Measurements from ENCODE around the gene PTAR1. TPM values are rescaled to one million over a fixed set of nuclear protein-coding genes. Genes with fewer than 3 reads are reported as not detected.
A peak's percentile ranks its signal among the peaks of the same experiment; 100 is the strongest.

Gene PTAR1
- total RNA-seq, 1 donor: 66.6 TPM

GRCh38 chr9:69675563-69675962 lies 84.2 kb downstream of the PTAR1 start:
- TF ChIP-seq CTCF (IDR thresholded peaks at IDR 0.05; ENCODE audit: extremely low read depth, low read depth, low read length): no peak
- H3K4me1 ChIP-seq (ENCODE audit: insufficient read depth, low read length): peaks cover 24% of the 10 kb centered on the region
- no peak overlapping the region for H3K4me3 ChIP-seq (ENCODE audit: insufficient read depth, low read length)
- no peaks in the 10 kb centered on the region for H3K27me3 ChIP-seq (ENCODE audit: insufficient read depth, low read length)
- H3K9me3 ChIP-seq (ENCODE audit: low read depth, low read length): no peaks in the 10 kb centered on the region
- H2AFZ ChIP-seq (ENCODE audit: low read length): no peak overlapping the region
- H3K4me2 ChIP-seq (ENCODE audit: insufficient read depth, low read length): peak overlapping the region; percentile 69
- H3K79me2 ChIP-seq (ENCODE audit: insufficient read depth, low read length): peaks cover 2% of the 10 kb centered on the region
- no peaks in the 10 kb centered on the region for H3K36me3 ChIP-seq (ENCODE audit: insufficient read depth, low read length)
- no peak for DNase-seq (ENCODE audit: insufficient read length, low spot score, missing footprints)
- H4K20me1 ChIP-seq (ENCODE audit: insufficient read depth, low read length): no peaks in the 10 kb centered on the region
- H3K27ac ChIP-seq (ENCODE audit: low read depth, low read length): peak overlapping the region; percentile 54

DNA sequence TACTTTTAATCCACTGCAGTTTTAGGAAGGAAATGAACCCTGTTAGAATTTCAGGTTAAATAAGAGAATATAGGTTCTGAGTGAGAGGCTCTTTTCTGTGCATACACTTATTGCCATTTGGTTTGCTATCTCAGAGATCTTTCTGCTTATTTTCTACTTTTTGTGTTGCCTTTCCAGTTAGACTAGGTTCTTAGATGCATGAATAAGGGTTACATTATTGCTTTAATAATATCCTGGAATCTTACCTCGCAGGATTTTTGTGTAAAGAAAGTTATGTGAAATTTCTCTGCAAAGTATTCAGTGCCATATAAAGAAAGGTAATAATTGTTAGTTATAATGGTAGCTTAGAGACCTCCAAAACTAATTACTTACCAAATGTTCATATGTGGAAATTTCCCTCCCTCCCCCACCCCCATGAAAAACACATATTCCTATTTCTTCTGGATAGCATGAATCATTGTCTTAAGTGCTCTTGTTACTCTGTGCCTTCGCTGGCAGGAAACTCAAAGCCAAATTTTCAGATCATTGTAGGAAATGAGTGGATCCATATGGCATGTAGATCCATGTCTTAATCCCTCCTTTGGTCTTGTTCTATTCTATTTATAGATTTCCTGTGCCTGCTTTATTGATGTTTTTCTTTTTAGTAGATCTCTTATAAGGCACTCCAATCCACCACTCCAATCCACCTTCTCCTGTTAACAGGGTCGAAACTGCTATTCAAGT lies 84.9 kb downstream of the PTAR1 start:
- H3K27ac ChIP-seq (ENCODE audit: low read depth, low read length): peak overlapping the region; percentile 54
- H3K4me3 ChIP-seq (ENCODE audit: insufficient read depth, low read length): no peak overlapping the region
- H3K9me3 ChIP-seq (ENCODE audit: low read depth, low read length): no peaks in the 10 kb centered on the region
- peaks cover 3% of the 10 kb centered on the region for H3K79me2 ChIP-seq (ENCODE audit: insufficient read depth, low read length)
- H3K4me2 ChIP-seq (ENCODE audit: insufficient read depth, low read length): peak overlapping the region; percentile 69
- peaks cover 24% of the 10 kb centered on the region for H3K4me1 ChIP-seq (ENCODE audit: insufficient read depth, low read length)
- no peaks in the 10 kb centered on the region for H4K20me1 ChIP-seq (ENCODE audit: insufficient read depth, low read length)
- peak overlapping the region; percentile 78 for H2AFZ ChIP-seq (ENCODE audit: low read length)
- H3K27me3 ChIP-seq (ENCODE audit: insufficient read depth, low read length): no peaks in the 10 kb centered on the region
- H3K36me3 ChIP-seq (ENCODE audit: insufficient read depth, low read length): no peaks in the 10 kb centered on the region
- TF ChIP-seq CTCF (IDR thresholded peaks at IDR 0.05; ENCODE audit: extremely low read depth, low read depth, low read length): no peak
- DNase-seq (ENCODE audit: insufficient read length, low spot score, missing footprints): peak; percentile 71

GRCh38 chr9:69674112-69674685 lies 85.6 kb downstream of the PTAR1 start:
- no peaks in the 10 kb centered on the region for H3K9me3 ChIP-seq (ENCODE audit: low read depth, low read length)
- no peaks in the 10 kb centered on the region for H3K27me3 ChIP-seq (ENCODE audit: insufficient read depth, low read length)
- no peak overlapping the region for H3K27ac ChIP-seq (ENCODE audit: low read depth, low read length)
- H3K4me2 ChIP-seq (ENCODE audit: insufficient read depth, low read length): peak overlapping the region; percentile 69
- DNase-seq (ENCODE audit: insufficient read length, low spot score, missing footprints): no peak
- no peak for TF ChIP-seq CTCF (IDR thresholded peaks at IDR 0.05; ENCODE audit: extremely low read depth, low read depth, low read length)
- H3K79me2 ChIP-seq (ENCODE audit: insufficient read depth, low read length): peaks cover 3% of the 10 kb centered on the region
- peaks cover 24% of the 10 kb centered on the region for H3K4me1 ChIP-seq (ENCODE audit: insufficient read depth, low read length)
- no peak overlapping the region for H3K4me3 ChIP-seq (ENCODE audit: insufficient read depth, low read length)
- H2AFZ ChIP-seq (ENCODE audit: low read length): peak overlapping the region; percentile 78
- no peaks in the 10 kb centered on the region for H4K20me1 ChIP-seq (ENCODE audit: insufficient read depth, low read length)
- no peaks in the 10 kb centered on the region for H3K36me3 ChIP-seq (ENCODE audit: insufficient read depth, low read length)

- H3K79me2 ChIP-seq (ENCODE audit: insufficient read depth, low read length): peaks cover 3% of the 10 kb centered on the region
- H3K27me3 ChIP-seq (ENCODE audit: insufficient read depth, low read length): no peaks in the 10 kb centered on the region
- H3K9me3 ChIP-seq (ENCODE audit: low read depth, low read length): no peaks in the 10 kb centered on the region
- no peaks in the 10 kb centered on the region for H4K20me1 ChIP-seq (ENCODE audit: insufficient read depth, low read length)
- peak overlapping the region; percentile 87 for H3K4me2 ChIP-seq (ENCODE audit: insufficient read depth, low read length)
- no peak for DNase-seq (ENCODE audit: insufficient read length, low spot score, missing footprints)
- no peaks in the 10 kb centered on the region for H3K36me3 ChIP-seq (ENCODE audit: insufficient read depth, low read length)
- peak overlapping the region; percentile 53 for H3K27ac ChIP-seq (ENCODE audit: low read depth, low read length)
- H2AFZ ChIP-seq (ENCODE audit: low read length): peak overlapping the region; percentile 97
- no peak for TF ChIP-seq CTCF (IDR thresholded peaks at IDR 0.05; ENCODE audit: extremely low read depth, low read depth, low read length)
- peaks cover 24% of the 10 kb centered on the region for H3K4me1 ChIP-seq (ENCODE audit: insufficient read depth, low read length)
- H3K4me3 ChIP-seq (ENCODE audit: insufficient read depth, low read length): peak overlapping the region; percentile 74
Measured at GRCh38 chr9:69673311-69673640, 86.5 kb downstream of the PTAR1 start.
